KOPT-K1 (cell line): ENCODE measurements around the gene ERN1.
"Not testable (repeated sequence)": the region's sequence is repeated elsewhere in the genome, so short reads cannot be mapped to it uniquely, and the experiment has no call there.

ENCODE experiments used
- H3K27ac ChIP-seq: fragments of 200-600 bp; sonication (generic); 2 replicates; pipeline ENCODE4 v1.5.1; 2016; ENCODE audit warnings: antibody characterized with exemption, mild to moderate bottlenecking, low read depth, low read length; ENCODE audit not compliant: poor library complexity, severe bottlenecking
- H3K36me3 ChIP-seq: fragments of 200-600 bp; sonication (generic); 2 replicates; pipeline ENCODE4 v1.5.1; 2017; ENCODE audit warnings: antibody characterized with exemption, mild to moderate bottlenecking, low read length, moderate library complexity; ENCODE audit not compliant: insufficient read depth
- H3K9me3 ChIP-seq: fragments of 200-600 bp; sonication (generic); 2 replicates; pipeline ENCODE4 v1.5.1; 2017; ENCODE audit warnings: antibody characterized with exemption, low read length, mild to moderate bottlenecking; ENCODE audit not compliant: insufficient read depth, poor library complexity, severe bottlenecking

The ERN1 gene

GRCh38 chr17:64133546-64134215 lies 3.7 kb upstream of the ERN1 start:
- no peaks in the 10 kb centered on the region for H3K36me3 ChIP-seq
- no peaks in the 10 kb centered on the region for H3K9me3 ChIP-seq
- no peak overlapping the region for H3K27ac ChIP-seq

GRCh38 chr17:64131606-64132270 lies 1.8 kb upstream of the ERN1 start:
- Histone ChIP-seq H3K27ac (no peak overlapping the region), H3K9me3 (no peaks in the 10 kb centered on the region), H3K36me3 (no peaks in the 10 kb centered on the region)

GRCh38 chr17:64130559-64131001 lies 636 bp upstream of the ERN1 start:
- Histone ChIP-seq H3K36me3 (no peaks in the 10 kb centered on the region), H3K9me3 (no peaks in the 10 kb centered on the region), H3K27ac (peak overlapping the region; percentile 50)

GRCh38 chr17:64129515-64129764 lies 504 bp downstream of the ERN1 start:
- Histone ChIP-seq H3K36me3 (no peaks in the 10 kb centered on the region), H3K27ac (peak overlapping the region; percentile 77), H3K9me3 (no peaks in the 10 kb centered on the region)

GRCh38 chr17:64128787-64129514 lies 993 bp downstream of the ERN1 start:
- Histone ChIP-seq H3K27ac (peak overlapping the region; percentile 77), H3K9me3 (no peaks in the 10 kb centered on the region), H3K36me3 (peaks cover 4% of the 10 kb centered on the region; the same call in 1 of the 2 replicates)

- H3K9me3 ChIP-seq = no peaks in the 10 kb centered on the region
- peaks cover 6% of the 10 kb centered on the region; the same call in 1 of the 2 replicates for H3K36me3 ChIP-seq
- H3K27ac ChIP-seq = no peak overlapping the region
Observed at GRCh38 chr17:64126918-64127317, 3.0 kb downstream of the ERN1 start.

- H3K27ac ChIP-seq = no peak overlapping the region
- peaks cover 6% of the 10 kb centered on the region; the same call in 1 of the 2 replicates for H3K36me3 ChIP-seq
- H3K9me3 ChIP-seq = no peaks in the 10 kb centered on the region
Observed at GRCh38 chr17:64125937-64126336, 4.0 kb downstream of the ERN1 start.

GRCh38 chr17:64124609-64125008 lies 5.3 kb downstream of the ERN1 start:
- Histone ChIP-seq H3K27ac (no peak overlapping the region), H3K9me3 (no peaks in the 10 kb centered on the region), H3K36me3 (peaks cover 6% of the 10 kb centered on the region; the same call in 1 of the 2 replicates)

- Histone ChIP-seq H3K36me3 (peaks cover 6% of the 10 kb centered on the region; the same call in 1 of the 2 replicates), H3K9me3 (no peaks in the 10 kb centered on the region), H3K27ac (no peak overlapping the region)
Observed at GRCh38 chr17:64123114-64123513, 6.8 kb downstream of the ERN1 start.

GRCh38 chr17:64120972-64121786 lies 8.8 kb downstream of the ERN1 start:
- H3K27ac ChIP-seq = peak overlapping the region; percentile 74
- H3K36me3 ChIP-seq, H3K9me3 ChIP-seq: not testable (repeated sequence)

- peak overlapping the region; percentile 74 for H3K27ac ChIP-seq
- peaks cover 6% of the 10 kb centered on the region; the same call in 1 of the 2 replicates for H3K36me3 ChIP-seq
Observed at GRCh38 chr17:64120159-64120810, 9.7 kb downstream of the ERN1 start.

GRCh38 chr17:64117981-64118979 lies 11.7 kb downstream of the ERN1 start:
- Histone ChIP-seq H3K9me3 (no peaks in the 10 kb centered on the region), H3K36me3 (no peaks in the 10 kb centered on the region), H3K27ac (peak overlapping the region; percentile 48)

More at GRCh38 chr17:64120159-64120810, 9.7 kb downstream of the ERN1 start:
- H3K9me3 ChIP-seq = no peaks in the 10 kb centered on the region

- peak overlapping the region; percentile 42 for H3K27ac ChIP-seq
Observed at GRCh38 chr17:64115822-64116534, 14.0 kb downstream of the ERN1 start.

More at GRCh38 chr17:64115822-64116534, 14.0 kb downstream of the ERN1 start:
- Histone ChIP-seq H3K36me3 (no peaks in the 10 kb centered on the region), H3K9me3 (no peaks in the 10 kb centered on the region)
